ENCODE data around the gene IL17RE.
"Not testable (repeated sequence)": the region's sequence is repeated elsewhere in the genome, so short reads cannot be mapped to it uniquely, and the experiment has no call there.

The IL17RE gene

GRCh38 chr3:9891072-9891622 is 11.5 kb upstream of the IL17RE start:
- no peak for TF ChIP-seq TAF1 (IDR thresholded peaks at IDR 0.05; ENCODE audit: low read depth, low read length)
- no peak for TF ChIP-seq PAX5 (IDR thresholded peaks at IDR 0.05; ENCODE audit: insufficient read depth, low read length, severe bottlenecking)
- no peak for TF ChIP-seq SPI1 (IDR thresholded peaks at IDR 0.05; ENCODE audit: low read depth, low read length)
- TF ChIP-seq POLR2AphosphoS5 (IDR thresholded peaks at IDR 0.05; ENCODE audit: low read depth, low read length), result no peak
- no peak for TF ChIP-seq POU2F2 (IDR thresholded peaks at IDR 0.05; ENCODE audit: low read depth, low read length)
- TF ChIP-seq POLR2A (IDR thresholded peaks at IDR 0.05; ENCODE audit: low read depth, low read length), result no peak
- DNase-seq (ENCODE audit: insufficient read length, low spot score) (no peak), FAIRE-seq (peak; percentile 16)

- TF ChIP-seq TAF1 (IDR thresholded peaks at IDR 0.05; ENCODE audit: low read depth, low read length) (no peak), SPI1 (IDR thresholded peaks at IDR 0.05; ENCODE audit: low read depth, low read length) (no peak), PAX5 (IDR thresholded peaks at IDR 0.05; ENCODE audit: insufficient read depth, low read length, severe bottlenecking) (no peak), POLR2A (IDR thresholded peaks at IDR 0.05; ENCODE audit: low read depth, low read length) (no peak), POU2F2 (IDR thresholded peaks at IDR 0.05; ENCODE audit: low read depth, low read length) (no peak), POLR2AphosphoS5 (IDR thresholded peaks at IDR 0.05; ENCODE audit: low read depth, low read length) (no peak)
- DNase-seq (ENCODE audit: insufficient read length, low spot score), result no peak
- no peak for FAIRE-seq
Observed at GRCh38 chr3:9893739-9894138, 8.9 kb upstream of the IL17RE start.

- FAIRE-seq; DNase-seq (ENCODE audit: insufficient read length, low spot score): not testable (repeated sequence)
Observed at GRCh38 chr3:9895715-9896114, 6.9 kb upstream of the IL17RE start.

GRCh38 chr3:9896755-9897407 is 5.8 kb upstream of the IL17RE start:
- DNase-seq (ENCODE audit: insufficient read length, low spot score); FAIRE-seq: not testable (repeated sequence)

- DNase-seq (ENCODE audit: insufficient read length, low spot score) (no peak), FAIRE-seq (no peak)
- TF ChIP-seq TAF1 (IDR thresholded peaks at IDR 0.05; ENCODE audit: low read depth, low read length), result no peak
- no peak for TF ChIP-seq POLR2AphosphoS5 (IDR thresholded peaks at IDR 0.05; ENCODE audit: low read depth, low read length)
- TF ChIP-seq PAX5 (IDR thresholded peaks at IDR 0.05; ENCODE audit: insufficient read depth, low read length, severe bottlenecking), result no peak
- TF ChIP-seq POLR2A (IDR thresholded peaks at IDR 0.05; ENCODE audit: low read depth, low read length), result no peak
- no peak for TF ChIP-seq SPI1 (IDR thresholded peaks at IDR 0.05; ENCODE audit: low read depth, low read length)
- TF ChIP-seq POU2F2 (IDR thresholded peaks at IDR 0.05; ENCODE audit: low read depth, low read length), result no peak
Observed at GRCh38 chr3:9897408-9898372, 5.0 kb upstream of the IL17RE start.

- FAIRE-seq (no peak), DNase-seq (ENCODE audit: insufficient read length, low spot score) (no peak)
- TF ChIP-seq SPI1 (IDR thresholded peaks at IDR 0.05; ENCODE audit: low read depth, low read length), result no peak
- no peak for TF ChIP-seq PAX5 (IDR thresholded peaks at IDR 0.05; ENCODE audit: insufficient read depth, low read length, severe bottlenecking)
- TF ChIP-seq POLR2AphosphoS5 (IDR thresholded peaks at IDR 0.05; ENCODE audit: low read depth, low read length), result no peak
- TF ChIP-seq POLR2A (IDR thresholded peaks at IDR 0.05; ENCODE audit: low read depth, low read length), result no peak
- no peak for TF ChIP-seq POU2F2 (IDR thresholded peaks at IDR 0.05; ENCODE audit: low read depth, low read length)
- TF ChIP-seq TAF1 (IDR thresholded peaks at IDR 0.05; ENCODE audit: low read depth, low read length), result no peak
Observed at GRCh38 chr3:9898467-9899241, 4.0 kb upstream of the IL17RE start.

- FAIRE-seq (no peak), DNase-seq (ENCODE audit: insufficient read length, low spot score) (no peak)
- TF ChIP-seq POU2F2 (IDR thresholded peaks at IDR 0.05; ENCODE audit: low read depth, low read length) (no peak), PAX5 (IDR thresholded peaks at IDR 0.05; ENCODE audit: insufficient read depth, low read length, severe bottlenecking) (no peak), POLR2AphosphoS5 (IDR thresholded peaks at IDR 0.05; ENCODE audit: low read depth, low read length) (no peak), POLR2A (IDR thresholded peaks at IDR 0.05; ENCODE audit: low read depth, low read length) (no peak), SPI1 (IDR thresholded peaks at IDR 0.05; ENCODE audit: low read depth, low read length) (no peak), TAF1 (IDR thresholded peaks at IDR 0.05; ENCODE audit: low read depth, low read length) (no peak)
Observed at GRCh38 chr3:9899289-9899791, 3.3 kb upstream of the IL17RE start.

GRCh38 chr3:9900965-9901415 is 1.7 kb upstream of the IL17RE start:
- not testable (repeated sequence) for DNase-seq (ENCODE audit: insufficient read length, low spot score); FAIRE-seq

GRCh38 chr3:9901967-9902366 is 681 bp upstream of the IL17RE start:
- no peak for DNase-seq (ENCODE audit: insufficient read length, low spot score)
- no peak for FAIRE-seq
- TF ChIP-seq POU2F2 (IDR thresholded peaks at IDR 0.05; ENCODE audit: low read depth, low read length), result no peak
- TF ChIP-seq PAX5 (IDR thresholded peaks at IDR 0.05; ENCODE audit: insufficient read depth, low read length, severe bottlenecking), result no peak
- TF ChIP-seq POLR2AphosphoS5 (IDR thresholded peaks at IDR 0.05; ENCODE audit: low read depth, low read length), result no peak
- no peak for TF ChIP-seq SPI1 (IDR thresholded peaks at IDR 0.05; ENCODE audit: low read depth, low read length)
- no peak for TF ChIP-seq TAF1 (IDR thresholded peaks at IDR 0.05; ENCODE audit: low read depth, low read length)
- no peak for TF ChIP-seq POLR2A (IDR thresholded peaks at IDR 0.05; ENCODE audit: low read depth, low read length)

All from GM12891 (cell line).